Measurements from ENCODE around the gene GGNBP2.
"Not testable (repeated sequence)": the region's sequence is repeated elsewhere in the genome, so short reads cannot be mapped to it uniquely, and the experiment has no call there.

The GGNBP2 gene

DNA sequence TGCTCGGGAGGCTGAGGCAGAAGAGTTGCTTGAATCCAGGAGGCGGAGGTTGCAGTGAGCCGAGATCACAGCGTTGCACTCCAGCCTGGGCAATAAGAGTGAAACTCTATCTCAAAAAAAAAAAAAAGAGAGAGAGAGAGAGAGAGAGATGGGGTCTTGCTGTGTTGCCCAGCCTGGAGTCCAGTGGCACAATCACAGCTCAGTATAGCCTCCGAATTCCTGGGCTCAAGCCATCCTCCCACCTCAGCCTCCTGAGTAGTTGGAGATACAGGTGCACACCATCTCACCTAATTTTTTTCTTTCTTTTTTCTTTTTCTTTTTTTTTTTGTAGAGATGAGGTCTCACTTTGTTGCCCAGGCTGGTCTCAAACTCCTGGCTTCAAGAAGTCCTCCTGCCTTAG lies 60.3 kb downstream of the GGNBP2 start:
- not testable (repeated sequence) for DNase-seq

DNA sequence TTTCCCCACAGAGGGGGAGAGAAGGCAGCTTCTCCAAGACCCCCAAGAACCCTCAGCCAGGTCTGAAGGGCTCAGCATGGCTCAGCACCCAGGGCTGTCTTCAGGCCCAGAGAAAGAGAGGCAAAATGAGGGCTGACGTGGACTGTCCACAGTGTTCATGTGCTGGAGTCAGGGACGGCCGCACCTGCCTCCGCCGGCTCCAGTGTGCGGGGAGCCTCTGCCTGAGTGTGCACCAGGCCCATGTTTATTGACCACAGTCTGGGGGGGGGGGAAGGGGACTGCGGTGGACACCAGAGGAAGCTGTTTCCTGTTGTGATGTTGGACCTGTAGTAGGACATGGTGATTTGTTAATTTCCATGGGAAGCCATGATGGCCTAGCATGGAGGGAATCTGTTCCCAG lies 63.6 kb downstream of the GGNBP2 start:
- DNase-seq = no peak

DNA sequence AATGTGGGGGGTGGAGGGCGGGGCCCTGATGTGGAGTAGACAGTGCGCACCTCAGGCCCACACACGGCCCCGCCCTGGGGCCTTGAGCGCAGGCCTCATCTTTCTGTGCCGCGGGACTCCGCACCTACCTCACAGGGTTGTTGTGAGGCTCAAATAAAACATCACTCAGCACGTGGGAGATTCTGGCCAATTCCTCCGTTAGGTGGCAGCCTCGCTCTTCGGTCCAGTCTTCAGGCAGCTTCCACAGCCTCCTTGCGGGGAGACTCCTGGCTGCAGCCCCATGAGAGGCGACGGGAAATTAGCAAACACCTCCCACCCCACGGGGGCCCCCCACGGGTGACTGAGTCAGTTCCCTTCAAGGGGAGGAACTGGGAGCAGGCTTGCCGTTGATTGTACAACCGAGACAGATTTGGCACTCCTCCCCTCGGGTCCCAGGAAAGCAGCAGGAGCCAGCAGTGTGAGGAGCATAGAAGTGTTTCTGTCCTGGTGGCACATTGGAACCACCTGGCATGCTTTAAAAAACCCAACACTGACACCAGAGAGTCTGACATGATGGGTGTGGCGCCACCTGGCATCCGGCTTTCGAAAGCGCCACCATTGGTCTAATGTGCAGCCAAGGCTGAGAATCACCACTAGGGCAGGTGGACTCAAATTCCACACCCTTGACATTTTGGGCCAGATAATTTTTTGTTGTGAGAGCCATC lies 64.2 kb downstream of the GGNBP2 start:
- DNase-seq = peak; percentile 34 to 55

- no peak for DNase-seq
These were observed 64.8 kb downstream of the GGNBP2 start for GRCh38 chr17:36609498-36609862.

- DNase-seq = no peak
These were observed 65.8 kb downstream of the GGNBP2 start for GRCh38 chr17:36610474-36610873.

DNA sequence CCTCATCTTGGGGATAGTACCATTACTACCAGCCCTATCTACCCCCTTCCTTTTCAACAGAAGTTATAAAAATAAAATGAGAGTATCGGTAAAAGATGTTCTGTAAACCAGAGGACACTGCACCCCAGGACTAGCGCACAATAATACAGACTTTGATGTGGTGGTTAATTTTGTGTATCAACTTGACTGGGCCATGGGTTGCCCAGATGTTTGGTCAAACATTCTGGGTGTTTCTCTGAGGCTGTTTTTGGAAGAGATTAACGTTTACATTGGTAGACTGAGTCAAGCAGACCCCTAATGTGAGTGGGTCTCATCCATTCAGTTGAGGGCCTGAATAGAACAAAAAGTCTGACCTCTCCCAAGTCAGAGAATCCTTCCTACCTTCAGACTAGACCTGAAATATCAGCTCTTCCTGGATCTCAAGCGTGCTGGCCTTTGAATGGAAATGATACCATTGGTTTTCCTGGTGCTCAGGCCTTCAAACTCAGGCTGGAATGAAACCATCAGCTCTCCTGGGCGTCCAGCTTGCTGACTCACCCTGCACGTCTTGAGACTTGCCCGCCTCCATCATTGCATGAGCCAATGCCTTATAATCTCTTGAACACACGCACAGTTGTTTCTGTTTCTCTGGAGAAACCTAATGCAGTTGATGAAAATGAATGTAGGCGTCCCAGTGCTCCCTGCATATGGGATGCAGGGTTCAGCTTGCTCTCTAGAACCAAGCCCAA lies 66.8 kb downstream of the GGNBP2 start:
- DNase-seq = no peak

- DNase-seq = no peak
These were observed 67.6 kb downstream of the GGNBP2 start for GRCh38 chr17:36612323-36612722.

DNA sequence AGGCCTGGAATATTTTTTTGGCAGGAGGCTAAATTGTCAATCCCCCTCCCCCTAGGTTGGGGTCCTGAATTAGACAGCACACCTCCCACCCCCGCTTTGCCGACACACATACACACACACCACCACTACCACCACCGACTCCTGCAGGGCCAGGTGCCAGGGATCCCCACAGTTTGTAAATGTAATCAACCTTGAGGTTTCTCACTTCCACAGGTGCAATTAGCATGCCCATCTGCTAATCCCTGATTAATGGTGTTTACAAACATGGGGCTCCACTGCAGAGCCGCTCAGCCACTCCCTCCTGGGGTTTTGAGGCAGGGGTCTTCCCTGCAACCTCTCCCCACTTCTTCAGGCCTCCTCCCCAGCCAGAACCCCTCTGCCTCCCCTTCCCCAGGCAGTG lies 68.4 kb downstream of the GGNBP2 start:
- DNase-seq = no peak

DNA sequence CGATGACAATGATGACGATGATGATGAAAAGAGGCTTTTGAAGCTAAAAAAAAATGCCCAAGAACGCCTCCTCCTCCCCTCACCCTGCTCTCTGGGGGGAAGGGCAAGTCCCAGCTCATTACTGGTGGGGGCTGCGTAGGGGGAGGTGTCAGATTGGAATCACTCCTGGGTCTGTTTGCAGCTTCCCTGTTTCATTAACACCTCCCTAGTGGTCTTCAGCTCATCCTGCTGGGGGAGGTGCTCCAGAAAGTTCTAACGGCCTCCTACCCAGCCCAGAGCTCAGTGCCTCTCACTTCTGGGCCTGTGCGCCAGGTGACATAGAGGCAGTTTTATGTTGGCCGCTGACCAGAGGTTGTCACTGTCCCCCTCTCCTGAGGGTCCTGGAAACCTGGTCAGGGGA lies 69.4 kb downstream of the GGNBP2 start:
- no peak for DNase-seq

DNA sequence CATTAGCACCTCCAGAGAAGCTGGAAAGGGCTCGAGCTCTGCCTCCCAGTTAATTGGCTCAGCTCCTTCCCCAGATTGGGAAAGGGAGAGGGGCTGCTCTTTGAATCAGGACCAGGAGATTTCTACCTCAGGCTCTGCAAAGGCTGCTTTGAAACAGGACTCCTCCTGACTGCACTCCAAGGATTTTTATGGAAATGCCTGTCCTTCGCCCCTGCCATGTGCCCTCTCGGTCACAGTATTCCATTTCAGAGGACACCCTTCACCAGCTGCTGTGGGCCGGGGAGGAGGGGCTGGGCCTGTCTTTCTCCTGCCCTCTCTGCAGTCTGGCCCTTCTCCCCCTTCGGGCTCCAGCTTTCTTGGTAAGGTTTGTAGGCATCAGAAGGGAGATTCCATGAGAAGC lies 70.2 kb downstream of the GGNBP2 start:
- peak in 1 of 2 experiments; percentile 9 for DNase-seq

- no peak for DNase-seq
These were observed 71.6 kb downstream of the GGNBP2 start for GRCh38 chr17:36616061-36617029.

DNA sequence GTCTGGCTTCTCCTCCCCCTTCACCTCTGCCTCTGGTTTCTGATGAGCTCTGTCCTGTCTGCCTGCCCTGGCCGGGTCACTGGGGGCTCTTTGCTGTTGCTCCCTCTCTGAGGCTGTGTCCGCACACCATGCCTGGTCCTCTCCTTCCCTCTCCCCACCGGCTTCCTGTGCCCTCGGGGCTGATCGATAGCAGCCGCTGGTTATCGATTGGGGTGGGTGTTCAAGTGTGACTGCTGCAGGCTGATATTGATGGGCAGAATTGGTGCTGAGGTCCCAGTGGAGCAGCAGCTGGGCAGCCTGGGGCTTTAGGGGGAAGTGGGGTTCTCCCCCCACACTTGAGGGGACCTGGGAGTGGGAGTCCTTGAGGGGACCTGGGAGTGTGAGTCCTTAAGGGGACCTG lies 73.1 kb downstream of the GGNBP2 start:
- DNase-seq = no peak

GRCh38 chr17:36623281-36623680 lies 78.6 kb downstream of the GGNBP2 start:
- DNase-seq = no peak

DNA sequence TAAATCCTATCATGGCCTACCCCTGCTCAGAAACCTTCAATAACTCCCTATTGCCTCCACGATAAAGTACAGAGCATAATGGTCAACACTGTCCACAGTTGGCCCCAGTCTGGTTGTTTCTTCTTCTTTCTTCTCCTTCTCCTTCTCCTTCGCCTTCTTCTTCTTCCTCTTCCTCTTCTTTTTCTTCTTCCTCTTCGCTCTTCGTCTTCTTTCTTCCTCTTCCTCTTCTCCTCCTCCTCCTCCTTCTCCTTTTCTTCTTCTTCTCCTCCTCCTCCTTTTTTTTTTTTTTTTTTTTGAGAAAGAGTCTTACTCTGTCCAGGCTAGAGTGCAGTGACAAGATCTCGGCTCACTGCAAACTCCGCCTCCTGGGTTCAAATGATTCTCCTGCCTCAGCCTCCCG lies 80.5 kb downstream of the GGNBP2 start:
- DNase-seq = no peak

DNA sequence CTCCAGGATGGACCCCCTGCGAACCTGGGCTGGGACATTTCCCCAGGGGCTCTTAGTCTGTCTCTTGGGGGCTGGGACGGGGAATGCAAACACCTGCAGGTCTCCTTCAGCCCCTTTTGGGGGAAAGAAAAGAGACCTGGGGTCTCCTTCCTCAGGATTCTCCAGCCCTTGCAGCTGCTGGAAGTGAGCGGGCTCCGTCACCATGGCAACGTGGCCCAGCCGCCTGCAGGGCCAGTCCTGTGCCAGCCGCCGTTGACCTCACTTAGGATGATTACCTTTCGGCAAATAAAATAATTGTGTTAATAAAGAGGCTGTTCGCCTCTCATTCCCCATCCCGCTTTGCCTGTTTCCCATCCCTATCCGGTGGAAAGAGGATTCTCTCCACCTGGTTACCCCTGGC lies 82.4 kb downstream of the GGNBP2 start:
- no peak for DNase-seq

DNA sequence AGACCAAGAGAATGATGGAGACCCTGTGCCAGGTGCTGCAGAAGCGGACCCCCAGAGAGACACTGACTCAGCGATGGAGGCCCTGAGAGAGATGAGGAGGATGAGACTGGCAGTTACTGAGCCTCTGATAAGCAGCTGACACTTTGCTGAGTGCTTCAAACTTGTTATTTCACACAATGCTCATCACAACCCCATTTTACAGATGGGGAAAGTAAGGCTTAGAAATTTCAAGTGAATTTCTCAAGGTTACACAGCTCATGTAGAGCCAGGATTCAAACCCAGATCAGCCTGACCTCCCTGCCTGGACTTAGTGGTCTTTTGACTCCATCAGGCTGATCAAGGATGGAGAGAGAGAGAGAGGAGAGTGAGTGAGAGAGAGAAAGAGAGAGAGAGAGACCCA lies 83.9 kb downstream of the GGNBP2 start:
- DNase-seq = no peak

- peak; percentile 10 to 37 for DNase-seq
These were observed 84.6 kb downstream of the GGNBP2 start for GRCh38 chr17:36629252-36629847.

GRCh38 chr17:36629970-36630502 lies 85.3 kb downstream of the GGNBP2 start:
- no peak for DNase-seq

GRCh38 chr17:36631022-36631421 lies 86.3 kb downstream of the GGNBP2 start:
- DNase-seq = no peak

DNA sequence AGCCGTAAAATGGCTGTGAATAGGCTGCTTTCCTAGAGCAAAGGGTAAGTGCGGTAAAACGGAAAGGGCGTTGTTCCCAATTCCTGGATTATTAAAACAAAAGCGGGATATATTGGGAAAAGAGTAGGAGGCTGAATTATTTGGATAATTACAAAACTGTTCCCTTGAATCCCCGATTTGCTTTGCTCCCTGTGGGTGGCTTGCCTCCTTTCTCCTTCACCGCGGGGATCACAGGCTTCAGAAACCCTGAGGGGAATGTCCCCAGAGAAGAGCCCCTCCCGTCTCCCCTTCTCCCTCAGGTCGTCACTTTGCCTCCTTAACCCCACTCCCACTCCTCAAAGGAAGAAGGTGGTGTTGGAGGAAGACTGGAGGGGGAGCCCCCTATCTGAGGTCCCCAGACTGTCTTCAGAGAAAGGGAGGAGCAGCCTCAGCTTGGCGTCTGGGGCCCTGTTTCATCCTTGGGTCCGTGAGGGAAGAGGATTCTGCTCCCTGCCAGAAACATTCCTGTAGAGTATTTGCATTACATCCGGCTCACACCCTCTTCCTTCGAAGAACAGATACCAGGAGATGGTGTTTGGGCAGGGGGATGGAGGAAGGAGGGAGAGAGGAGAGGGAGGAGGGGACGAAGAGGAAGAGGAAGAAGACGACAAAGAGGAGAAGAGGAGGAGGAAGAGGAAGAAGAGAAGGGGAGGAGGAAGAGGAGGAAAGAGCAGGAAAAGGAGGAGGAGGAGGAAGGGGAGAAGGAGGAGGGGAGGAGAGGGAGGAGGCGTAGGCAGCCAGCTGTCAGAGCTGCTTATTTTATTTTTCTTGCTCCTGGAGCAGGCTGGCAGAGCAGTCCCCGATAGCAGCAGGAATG lies 88.4 kb downstream of the GGNBP2 start:
- no peak for DNase-seq

All from NCI-H187 (cell line).